NCI-H2196 (cell line): Measurements from ENCODE around the gene SLC66A1.
"Not testable (repeated sequence)": the region's sequence is repeated elsewhere in the genome, so short reads cannot be mapped to it uniquely, and the experiment has no call there.

Source experiments
- DNase-seq: peaks from one replicate; lab custom pipeline; 2025; ENCODE audit not compliant: unreplicated experiment; lab: John Stamatoyannopoulos, UW

The SLC66A1 gene

GRCh38 chr1:19304081-19304480, 8.0 kb upstream of the SLC66A1 start:
- not testable (repeated sequence) for DNase-seq

DNA sequence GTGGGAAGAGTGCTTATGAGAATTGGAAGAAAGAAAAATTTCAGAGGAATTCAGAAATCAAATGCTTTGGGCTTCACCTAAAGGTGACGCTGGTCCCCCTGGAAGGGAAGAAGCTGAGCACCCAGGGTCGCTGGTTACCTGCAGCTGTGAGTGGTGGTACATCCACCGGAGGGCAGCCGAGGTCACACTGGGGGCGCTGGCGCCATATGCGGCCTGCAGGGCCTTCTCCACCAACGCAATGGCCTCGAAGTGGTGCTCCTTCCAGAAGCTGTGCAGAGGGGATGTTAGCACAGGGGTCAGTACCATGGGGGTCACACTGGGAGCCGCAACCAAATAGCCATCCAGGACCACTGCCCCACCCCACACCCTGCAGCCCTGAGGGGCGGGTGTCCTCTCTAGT, 6.2 kb upstream of the SLC66A1 start:
- no peak for DNase-seq

DNA sequence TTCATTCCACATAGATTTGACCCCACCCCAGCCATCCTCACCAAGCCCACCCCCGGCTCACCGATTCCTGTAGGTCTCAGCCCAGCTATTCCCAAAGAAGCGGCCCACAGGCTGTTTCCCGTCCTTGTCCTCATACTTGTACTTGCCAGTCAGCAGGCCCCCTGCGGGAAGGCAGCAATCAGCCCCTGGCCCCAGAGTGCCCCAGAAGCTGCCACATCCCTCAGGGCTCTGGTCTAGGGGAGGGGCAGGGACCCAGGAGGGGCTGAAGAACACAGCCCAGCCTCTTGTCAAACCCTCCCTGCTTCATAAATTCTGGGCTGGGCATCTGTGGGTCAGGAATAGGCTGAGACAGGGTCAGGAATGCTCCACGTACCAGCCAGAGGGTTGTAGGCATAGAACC, 5.2 kb upstream of the SLC66A1 start:
- DNase-seq, result no peak

- DNase-seq, result no peak
Observed at GRCh38 chr1:19307794-19308508, 4.2 kb upstream of the SLC66A1 start.

DNA sequence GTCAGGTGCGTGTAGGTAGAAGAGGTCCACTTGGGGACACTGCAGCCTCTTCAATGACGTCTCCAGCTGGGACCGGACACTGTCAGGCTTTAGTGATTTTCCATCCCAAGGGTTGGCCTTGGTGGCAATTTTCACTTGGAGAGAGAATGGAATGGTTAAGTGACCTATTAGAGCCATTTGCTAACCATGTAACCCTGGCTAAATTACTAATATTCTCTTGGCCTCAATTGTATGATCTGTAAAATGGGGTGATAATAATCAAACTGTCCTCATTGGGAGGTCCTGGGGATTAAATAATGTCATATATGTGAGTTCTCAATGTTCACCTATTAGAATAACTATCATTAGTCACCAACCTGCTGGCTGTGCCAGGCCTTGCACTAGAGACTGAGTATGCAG, 3.6 kb upstream of the SLC66A1 start:
- no peak for DNase-seq

DNA sequence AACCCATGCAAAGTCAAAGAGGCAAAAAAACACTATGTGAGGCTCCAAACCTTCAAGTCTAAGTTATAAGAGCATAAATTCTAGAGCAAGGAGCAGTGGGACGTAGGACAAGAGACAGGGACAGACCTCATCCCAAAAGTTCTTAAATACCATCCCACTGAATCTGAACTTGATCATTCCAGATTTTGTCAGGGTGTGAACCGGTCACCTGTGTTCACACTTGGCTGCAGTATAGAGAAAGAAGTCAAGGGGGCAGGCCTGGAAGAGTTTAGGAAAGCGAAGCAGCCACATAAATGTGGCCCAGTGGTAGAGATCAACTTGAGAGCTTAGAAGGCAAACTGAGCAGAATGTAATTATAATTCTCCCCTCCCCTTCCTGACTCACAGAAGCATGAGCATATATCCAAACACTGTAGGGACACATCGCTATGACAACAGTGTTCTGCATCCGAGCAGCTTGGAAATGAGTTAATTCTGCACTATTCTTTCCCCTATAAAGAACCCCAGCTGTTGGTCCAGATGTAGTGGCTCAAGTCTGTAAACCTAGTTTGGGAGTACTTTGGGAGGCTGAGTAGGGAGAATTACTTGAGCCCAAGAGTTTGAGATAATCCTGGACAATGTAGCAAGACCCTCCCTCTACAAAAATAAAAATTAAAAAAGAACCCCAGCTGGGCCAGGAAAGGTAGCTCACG, 2.9 kb upstream of the SLC66A1 start:
- DNase-seq, result no peak

DNA sequence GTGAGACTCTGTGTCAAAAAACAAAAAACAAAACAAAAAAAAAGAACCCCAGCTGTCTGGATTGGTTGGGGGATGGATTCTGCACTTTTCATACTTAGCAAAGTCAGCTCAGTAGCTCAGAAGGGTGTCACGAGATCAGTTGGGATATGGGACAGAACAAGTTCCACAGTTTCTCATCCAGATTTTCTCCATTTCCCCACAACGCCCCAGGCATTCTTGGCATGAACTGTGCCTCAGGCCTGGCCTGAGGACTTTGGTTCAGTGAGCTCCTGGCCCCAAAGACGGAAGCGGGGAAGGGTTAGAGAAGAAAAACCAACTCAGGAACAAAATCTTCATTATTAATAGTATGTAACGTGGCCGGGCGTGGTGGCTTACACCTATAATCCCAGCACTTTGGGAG, 2.1 kb upstream of the SLC66A1 start:
- DNase-seq, result no peak

DNA sequence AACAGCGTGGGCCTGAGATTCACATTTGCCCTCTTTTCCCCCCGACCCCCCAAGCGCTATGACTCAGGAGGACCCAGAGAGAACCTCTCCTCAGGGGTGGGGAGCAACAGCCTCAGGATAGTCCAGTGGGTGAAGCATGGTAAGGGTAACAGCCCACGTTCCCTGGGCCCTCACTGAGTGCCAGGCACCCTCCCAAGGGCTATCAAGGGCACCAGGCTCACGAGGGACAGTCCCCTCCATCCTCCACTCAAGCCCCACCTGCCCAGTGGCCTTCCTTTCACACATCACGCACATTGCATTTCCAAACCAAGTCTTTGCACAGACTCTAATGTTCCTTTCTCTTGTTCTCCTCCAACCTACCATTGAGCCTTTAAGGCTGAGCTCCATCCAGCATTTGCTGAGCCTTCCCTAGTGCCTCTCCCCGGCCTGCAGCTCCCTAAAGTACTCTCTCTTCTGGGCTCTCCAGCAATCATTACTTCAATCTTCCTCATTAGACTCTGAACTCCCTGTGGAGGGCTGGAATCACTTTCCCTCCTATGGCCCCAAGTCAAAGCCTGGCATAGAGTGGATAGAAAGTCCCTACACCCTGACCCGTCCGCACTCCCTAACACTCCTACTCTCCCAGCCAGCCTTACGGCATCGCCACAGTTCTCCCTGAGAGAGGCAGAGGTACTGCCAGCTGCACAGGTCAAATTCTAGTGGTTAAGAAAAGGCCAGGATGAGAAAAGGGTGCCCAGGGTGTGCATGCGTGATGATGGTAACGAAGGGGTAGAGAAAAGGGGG, 1.2 kb upstream of the SLC66A1 start:
- DNase-seq, result no peak

DNA sequence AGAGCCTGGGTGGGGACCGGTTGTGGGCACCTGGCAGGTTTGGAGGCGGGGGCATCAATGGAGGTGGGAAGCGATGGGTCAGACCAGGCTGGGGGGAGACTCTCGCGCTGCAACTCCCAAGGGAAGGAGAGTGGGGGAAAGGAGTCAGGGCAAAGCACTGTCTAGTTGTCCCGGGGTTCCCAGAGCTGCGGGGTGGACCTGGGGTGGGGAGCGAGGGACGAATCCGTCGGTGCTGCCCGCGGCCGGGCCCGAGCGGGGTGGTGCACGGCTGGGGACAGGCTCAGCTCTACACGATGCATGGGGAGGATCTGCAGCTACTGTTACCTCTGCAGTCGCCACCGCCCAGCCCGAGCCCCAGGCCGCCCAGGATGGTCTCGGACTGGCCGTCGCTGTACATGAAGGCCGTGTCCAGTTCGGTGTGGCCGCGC, 609 bp upstream of the SLC66A1 start:
- DNase-seq, result no peak

DNA sequence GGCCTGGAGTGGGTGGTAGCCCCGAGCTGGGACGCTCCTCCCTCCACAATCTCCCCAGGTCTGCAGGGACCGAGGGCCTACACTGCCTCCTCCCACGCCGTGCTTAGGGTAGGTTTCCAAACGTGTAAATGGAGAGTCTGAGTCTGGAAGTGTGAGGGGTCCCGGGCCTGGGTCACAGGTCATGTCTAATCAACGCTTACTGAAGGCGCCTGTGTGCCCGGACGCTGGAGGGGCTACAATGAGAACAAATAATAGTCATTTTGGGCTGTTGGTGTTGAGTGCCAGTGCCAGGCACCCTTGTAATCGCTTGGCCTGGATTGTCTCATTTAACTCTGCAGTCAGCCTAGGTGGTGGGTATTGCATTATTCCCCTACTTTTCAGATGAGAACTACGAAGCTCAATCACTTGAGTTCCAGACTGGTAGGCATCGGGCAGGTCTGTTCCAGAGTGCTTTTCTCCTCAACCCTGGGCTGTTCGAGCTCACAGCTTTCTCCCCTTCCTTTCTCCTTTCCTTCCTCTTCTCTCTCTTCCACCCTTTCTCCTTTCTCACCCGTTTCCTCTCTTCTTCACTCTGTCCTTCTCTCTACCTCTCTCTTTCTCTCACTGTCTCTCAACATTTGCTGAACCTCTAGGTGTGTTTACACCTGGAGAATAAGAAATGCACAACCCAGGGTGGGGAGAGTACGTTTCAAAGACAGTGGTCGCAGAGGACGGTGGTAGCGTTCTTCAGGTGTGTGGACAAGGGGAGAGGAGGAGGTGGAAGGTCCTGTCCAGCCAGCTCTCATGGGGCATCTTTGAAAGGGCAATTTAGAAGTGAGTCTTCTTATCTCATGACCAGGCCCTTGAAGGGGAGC, 883 bp downstream of the SLC66A1 start:
- no peak for DNase-seq

DNA sequence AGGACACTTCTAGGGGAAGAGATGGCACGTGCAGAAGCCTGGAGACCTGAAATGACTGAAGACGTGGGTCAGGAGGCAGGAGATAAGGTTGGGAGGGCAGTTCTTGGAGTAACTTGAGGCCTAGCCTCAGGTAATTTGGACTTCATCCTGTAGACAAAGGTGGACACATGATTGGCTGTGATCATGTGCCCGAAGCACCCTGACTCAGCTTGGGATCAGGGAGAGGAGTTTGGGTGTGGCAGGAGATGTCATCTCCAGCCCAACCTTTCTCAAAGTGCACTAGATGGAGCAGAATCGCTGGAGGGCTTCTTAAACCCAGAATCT, 1.5 kb downstream of the SLC66A1 start:
- no peak for DNase-seq

GRCh38 chr1:19313961-19314882, 2.1 kb downstream of the SLC66A1 start:
- DNase-seq, result no peak

DNA sequence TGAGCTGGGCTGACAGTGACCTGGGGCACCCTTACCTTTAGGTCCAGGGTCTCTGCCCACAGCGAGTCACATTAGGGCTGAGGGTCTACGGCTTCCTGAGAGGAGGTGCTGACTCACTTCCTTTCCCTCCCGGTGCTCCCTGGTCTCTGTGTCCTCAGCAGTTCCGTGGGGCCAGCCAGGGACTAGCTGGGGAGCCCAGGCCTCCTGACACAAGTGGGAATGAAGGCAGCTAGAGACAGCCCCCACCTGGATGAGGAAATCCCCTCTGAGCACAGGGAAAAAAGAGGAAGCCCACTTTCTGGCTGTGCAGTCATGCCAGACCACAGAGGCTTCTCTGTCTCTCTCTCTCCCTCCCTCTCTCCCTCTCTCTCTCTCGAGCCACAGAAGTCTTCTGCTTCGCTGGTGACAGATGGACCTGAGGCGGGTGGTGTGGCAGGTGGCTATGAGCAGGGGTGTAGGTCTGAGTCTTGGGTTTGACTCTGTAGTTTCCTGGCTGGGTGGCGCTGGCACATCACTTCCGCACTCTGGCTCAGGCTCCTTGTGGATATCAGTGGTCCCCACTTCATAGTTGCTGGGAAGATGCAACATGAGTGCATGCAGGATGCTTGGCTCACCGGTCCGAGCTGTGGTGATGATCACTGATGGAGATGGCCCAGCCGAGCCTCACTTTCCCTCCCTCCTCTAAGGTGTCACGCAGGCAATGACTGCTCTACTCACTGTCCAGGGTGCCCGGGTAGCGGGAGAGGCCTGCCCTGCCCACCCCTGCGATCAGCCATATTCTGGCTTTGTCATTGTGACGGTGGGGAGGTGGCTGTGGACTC, 3.5 kb downstream of the SLC66A1 start:
- DNase-seq, result no peak

GRCh38 chr1:19317126-19317910, 5.2 kb downstream of the SLC66A1 start:
- DNase-seq, result no peak

- no peak for DNase-seq
Observed at GRCh38 chr1:19319196-19319595, 7.1 kb downstream of the SLC66A1 start.

- no peak for DNase-seq
Observed at GRCh38 chr1:19321071-19321470, 8.9 kb downstream of the SLC66A1 start.

DNA sequence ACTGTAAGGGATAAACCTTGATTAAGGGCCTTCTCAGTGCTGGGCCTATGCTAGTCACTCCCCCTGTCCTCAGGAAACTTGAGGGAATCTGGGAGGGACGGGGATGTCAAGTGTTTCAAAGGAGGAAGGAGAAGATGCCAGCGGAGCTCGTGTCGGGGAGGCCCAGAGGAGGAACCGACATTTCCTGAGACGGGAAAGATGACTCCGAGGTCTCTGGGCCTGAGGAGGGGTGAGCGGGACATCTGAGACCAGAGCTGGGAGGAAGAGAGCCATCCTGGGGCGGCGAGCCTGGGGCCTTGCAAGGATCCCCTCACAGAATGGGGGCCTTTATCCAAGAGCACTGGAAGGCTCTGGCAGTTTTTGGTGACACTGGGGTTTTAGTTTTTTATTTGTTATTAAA, 10.4 kb downstream of the SLC66A1 start:
- no peak for DNase-seq

DNA sequence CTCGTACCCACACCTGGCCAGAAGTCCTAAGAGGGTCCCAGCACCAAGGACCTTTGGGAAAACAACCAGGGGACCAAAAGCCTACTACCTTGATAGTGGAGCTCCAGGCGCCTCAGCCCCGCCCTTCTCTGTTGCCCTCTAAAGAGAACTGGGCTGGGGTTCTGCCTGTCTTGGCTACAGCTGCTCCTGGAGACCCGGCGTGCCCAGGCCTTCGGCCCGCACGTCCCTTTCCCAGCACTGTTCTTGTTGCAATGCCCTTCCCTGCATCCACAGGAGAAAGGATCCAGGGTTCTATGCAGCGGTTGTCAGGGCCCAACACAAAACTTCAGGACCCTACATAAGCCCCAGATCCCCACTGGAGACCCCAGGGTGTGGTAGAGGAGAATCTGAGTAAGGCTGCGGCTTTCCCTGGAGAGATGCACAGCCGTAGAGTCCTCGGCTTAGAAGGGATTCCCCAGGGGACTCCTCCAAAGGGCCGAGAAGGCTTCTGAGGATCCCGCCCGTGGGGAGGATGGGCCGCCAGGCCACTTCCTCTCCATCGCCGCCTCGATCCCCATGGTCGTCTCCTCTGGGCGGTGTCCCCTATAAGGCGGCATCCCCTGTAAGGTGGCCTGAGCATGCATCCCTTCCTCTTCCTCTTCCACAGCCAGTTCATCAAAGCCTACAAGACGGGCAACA, 12.0 kb downstream of the SLC66A1 start:
- DNase-seq, result no peak
